Measurements from ENCODE around the gene DOK6. TPM values are rescaled to one million over a fixed set of nuclear protein-coding genes. Genes with fewer than 3 reads are reported as not detected.

DOK6 gene
- total RNA-seq, 1 experiment from 2014 or later = not detected

- no peaks in the 10 kb centered on the region for H3F3A ChIP-seq (ENCODE audit: insufficient read depth, low read depth)
- TF ChIP-seq CTCF (conservative IDR thresholded peaks at IDR 0.05) = no peak
- TF ChIP-seq EZH2 (IDR thresholded peaks at IDR 0.05; ENCODE audit: low read depth) = no peak
Measured at GRCh38 chr18:69784815-69785214, 384.1 kb downstream of the DOK6 start.

DNA sequence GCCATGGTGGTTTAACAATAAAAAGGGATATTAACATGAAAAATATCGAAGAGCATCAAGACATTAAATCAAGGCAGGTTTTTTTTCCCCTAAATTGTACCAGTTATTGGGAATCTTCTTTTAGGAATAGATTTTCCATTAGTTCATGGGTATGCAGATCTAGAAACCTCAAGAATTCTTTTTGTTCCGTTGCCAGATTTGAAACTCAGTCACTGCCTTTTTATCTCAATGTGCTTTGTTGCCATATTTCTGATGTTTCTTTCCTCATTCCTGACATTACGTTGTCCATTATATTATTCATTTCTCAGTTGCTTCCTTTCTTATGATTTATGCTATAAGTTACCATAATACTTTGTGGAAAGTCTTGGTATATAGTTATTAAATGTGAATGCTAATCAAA, 384.8 kb downstream of the DOK6 start:
- no peaks in the 10 kb centered on the region for H3K27me3 ChIP-seq (ENCODE audit: insufficient read depth, low read depth)
- no peak overlapping the region for H2AFZ ChIP-seq
- H3K9me3 ChIP-seq (ENCODE audit: insufficient read depth, low read depth) = no peaks in the 10 kb centered on the region
- 0 out of 2 replicates have a peak, but pooled peaks cover 9% of the 10 kb centered on the region for H3K4me1 ChIP-seq (replicated peaks; ENCODE audit: insufficient read depth)
- no peaks in the 10 kb centered on the region for H3K36me3 ChIP-seq (ENCODE audit: low read depth)
- CTCF ChIA-PET = no interaction called here
- intact Hi-C loops (cut with micrococcal nuclease; ENCODE audit: unreplicated experiment) = no loop called here
- POLR2A ChIA-PET (ENCODE audit: unreplicated experiment) = no interaction called here
- no peak overlapping the region for H3K27ac ChIP-seq
- BruUV-seq (replicated peaks) = no TSS peak
- no peaks in the 10 kb centered on the region for H3F3A ChIP-seq (ENCODE audit: insufficient read depth, low read depth)
- no peak overlapping the region for H3K4me2 ChIP-seq
- TF ChIP-seq CTCF (conservative IDR thresholded peaks at IDR 0.05) = no peak
- no peak for TF ChIP-seq EZH2 (IDR thresholded peaks at IDR 0.05; ENCODE audit: low read depth)
- H4K20me1 ChIP-seq (ENCODE audit: insufficient read depth) = no peaks in the 10 kb centered on the region
- no peak for DNase-seq
- H3K4me3 ChIP-seq = no peak overlapping the region
- no peaks in the 10 kb centered on the region for H3K9me2 ChIP-seq (ENCODE audit: insufficient read depth)
- H3K79me2 ChIP-seq (ENCODE audit: low read depth) = no peaks in the 10 kb centered on the region

More at GRCh38 chr18:69784815-69785214, 384.1 kb downstream of the DOK6 start:
- Histone ChIP-seq H3K4me1 (replicated peaks; ENCODE audit: insufficient read depth) (0 out of 2 replicates have a peak, but pooled peaks cover 9% of the 10 kb centered on the region), H3K27ac (no peak overlapping the region), H2AFZ (no peak overlapping the region), H3K79me2 (ENCODE audit: low read depth) (no peaks in the 10 kb centered on the region), H3K4me3 (no peak overlapping the region), H3K36me3 (ENCODE audit: low read depth) (no peaks in the 10 kb centered on the region), H3K9me2 (ENCODE audit: insufficient read depth) (no peaks in the 10 kb centered on the region), H3K27me3 (ENCODE audit: insufficient read depth, low read depth) (no peaks in the 10 kb centered on the region), H3K9me3 (ENCODE audit: insufficient read depth, low read depth) (no peaks in the 10 kb centered on the region), H4K20me1 (ENCODE audit: insufficient read depth) (no peaks in the 10 kb centered on the region), H3K4me2 (no peak overlapping the region)
- CTCF ChIA-PET = no interaction called here
- no peak for DNase-seq
- POLR2A ChIA-PET (ENCODE audit: unreplicated experiment) = no interaction called here
- BruUV-seq (replicated peaks) = no TSS peak
- intact Hi-C loops (cut with micrococcal nuclease; ENCODE audit: unreplicated experiment) = no loop called here

- no peaks in the 10 kb centered on the region for H3K9me2 ChIP-seq (ENCODE audit: insufficient read depth)
- no peak for TF ChIP-seq EZH2 (IDR thresholded peaks at IDR 0.05; ENCODE audit: low read depth)
- no peak overlapping the region for H3K4me3 ChIP-seq
- no peak for DNase-seq
- H2AFZ ChIP-seq = no peak overlapping the region
- POLR2A ChIA-PET (ENCODE audit: unreplicated experiment) = no interaction called here
- no peaks in the 10 kb centered on the region for H3K9me3 ChIP-seq (ENCODE audit: insufficient read depth, low read depth)
- CTCF ChIA-PET = no interaction called here
- H3K27me3 ChIP-seq (ENCODE audit: insufficient read depth, low read depth) = no peaks in the 10 kb centered on the region
- no peak overlapping the region for H3K4me2 ChIP-seq
- H4K20me1 ChIP-seq (ENCODE audit: insufficient read depth) = no peaks in the 10 kb centered on the region
- H3K4me1 ChIP-seq (replicated peaks; ENCODE audit: insufficient read depth) = 0 out of 2 replicates have a peak, but pooled peaks cover 9% of the 10 kb centered on the region
- H3K79me2 ChIP-seq (ENCODE audit: low read depth) = no peaks in the 10 kb centered on the region
- no TSS peak for BruUV-seq (replicated peaks)
- H3K27ac ChIP-seq = no peak overlapping the region
- intact Hi-C loops (cut with micrococcal nuclease; ENCODE audit: unreplicated experiment) = no loop called here
- H3F3A ChIP-seq (ENCODE audit: insufficient read depth, low read depth) = no peaks in the 10 kb centered on the region
- no peaks in the 10 kb centered on the region for H3K36me3 ChIP-seq (ENCODE audit: low read depth)
Measured at GRCh38 chr18:69786427-69786826, 385.7 kb downstream of the DOK6 start.

Data from PC-9 (cell line).